ENCODE measurements around the gene PTPRN2. TPM values are rescaled to one million over a fixed set of nuclear protein-coding genes. Genes with fewer than 3 reads are reported as not detected.

PTPRN2 gene
- total and polyA plus RNA-seq, 2 of the 8 experiments (the other 6 are each of a cell fraction or from before 2014, with no cell fraction given), result 2.6 to 4.5 TPM

DNA sequence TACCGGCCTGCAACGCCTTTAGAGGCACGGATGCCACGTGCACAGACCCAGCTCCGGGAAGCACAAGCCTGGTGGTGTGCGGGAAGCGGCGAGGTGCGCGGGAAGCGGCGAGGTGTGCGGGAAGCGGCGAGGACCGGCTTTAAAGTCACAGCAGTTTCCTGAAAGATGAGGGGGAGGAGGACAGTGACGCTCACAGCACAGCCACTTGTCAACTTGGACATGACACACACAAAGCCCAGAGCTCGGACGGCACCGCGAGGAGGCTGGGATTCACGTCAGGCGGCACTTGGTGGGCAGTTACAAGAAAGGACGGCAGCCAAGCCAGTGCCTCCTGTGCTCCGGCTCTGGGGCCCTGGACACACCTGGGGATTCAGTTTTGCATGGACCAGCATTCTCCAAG lies 724.9 kb downstream of the PTPRN2 start (continued):
- TF ChIP-seq, protein P1, sequence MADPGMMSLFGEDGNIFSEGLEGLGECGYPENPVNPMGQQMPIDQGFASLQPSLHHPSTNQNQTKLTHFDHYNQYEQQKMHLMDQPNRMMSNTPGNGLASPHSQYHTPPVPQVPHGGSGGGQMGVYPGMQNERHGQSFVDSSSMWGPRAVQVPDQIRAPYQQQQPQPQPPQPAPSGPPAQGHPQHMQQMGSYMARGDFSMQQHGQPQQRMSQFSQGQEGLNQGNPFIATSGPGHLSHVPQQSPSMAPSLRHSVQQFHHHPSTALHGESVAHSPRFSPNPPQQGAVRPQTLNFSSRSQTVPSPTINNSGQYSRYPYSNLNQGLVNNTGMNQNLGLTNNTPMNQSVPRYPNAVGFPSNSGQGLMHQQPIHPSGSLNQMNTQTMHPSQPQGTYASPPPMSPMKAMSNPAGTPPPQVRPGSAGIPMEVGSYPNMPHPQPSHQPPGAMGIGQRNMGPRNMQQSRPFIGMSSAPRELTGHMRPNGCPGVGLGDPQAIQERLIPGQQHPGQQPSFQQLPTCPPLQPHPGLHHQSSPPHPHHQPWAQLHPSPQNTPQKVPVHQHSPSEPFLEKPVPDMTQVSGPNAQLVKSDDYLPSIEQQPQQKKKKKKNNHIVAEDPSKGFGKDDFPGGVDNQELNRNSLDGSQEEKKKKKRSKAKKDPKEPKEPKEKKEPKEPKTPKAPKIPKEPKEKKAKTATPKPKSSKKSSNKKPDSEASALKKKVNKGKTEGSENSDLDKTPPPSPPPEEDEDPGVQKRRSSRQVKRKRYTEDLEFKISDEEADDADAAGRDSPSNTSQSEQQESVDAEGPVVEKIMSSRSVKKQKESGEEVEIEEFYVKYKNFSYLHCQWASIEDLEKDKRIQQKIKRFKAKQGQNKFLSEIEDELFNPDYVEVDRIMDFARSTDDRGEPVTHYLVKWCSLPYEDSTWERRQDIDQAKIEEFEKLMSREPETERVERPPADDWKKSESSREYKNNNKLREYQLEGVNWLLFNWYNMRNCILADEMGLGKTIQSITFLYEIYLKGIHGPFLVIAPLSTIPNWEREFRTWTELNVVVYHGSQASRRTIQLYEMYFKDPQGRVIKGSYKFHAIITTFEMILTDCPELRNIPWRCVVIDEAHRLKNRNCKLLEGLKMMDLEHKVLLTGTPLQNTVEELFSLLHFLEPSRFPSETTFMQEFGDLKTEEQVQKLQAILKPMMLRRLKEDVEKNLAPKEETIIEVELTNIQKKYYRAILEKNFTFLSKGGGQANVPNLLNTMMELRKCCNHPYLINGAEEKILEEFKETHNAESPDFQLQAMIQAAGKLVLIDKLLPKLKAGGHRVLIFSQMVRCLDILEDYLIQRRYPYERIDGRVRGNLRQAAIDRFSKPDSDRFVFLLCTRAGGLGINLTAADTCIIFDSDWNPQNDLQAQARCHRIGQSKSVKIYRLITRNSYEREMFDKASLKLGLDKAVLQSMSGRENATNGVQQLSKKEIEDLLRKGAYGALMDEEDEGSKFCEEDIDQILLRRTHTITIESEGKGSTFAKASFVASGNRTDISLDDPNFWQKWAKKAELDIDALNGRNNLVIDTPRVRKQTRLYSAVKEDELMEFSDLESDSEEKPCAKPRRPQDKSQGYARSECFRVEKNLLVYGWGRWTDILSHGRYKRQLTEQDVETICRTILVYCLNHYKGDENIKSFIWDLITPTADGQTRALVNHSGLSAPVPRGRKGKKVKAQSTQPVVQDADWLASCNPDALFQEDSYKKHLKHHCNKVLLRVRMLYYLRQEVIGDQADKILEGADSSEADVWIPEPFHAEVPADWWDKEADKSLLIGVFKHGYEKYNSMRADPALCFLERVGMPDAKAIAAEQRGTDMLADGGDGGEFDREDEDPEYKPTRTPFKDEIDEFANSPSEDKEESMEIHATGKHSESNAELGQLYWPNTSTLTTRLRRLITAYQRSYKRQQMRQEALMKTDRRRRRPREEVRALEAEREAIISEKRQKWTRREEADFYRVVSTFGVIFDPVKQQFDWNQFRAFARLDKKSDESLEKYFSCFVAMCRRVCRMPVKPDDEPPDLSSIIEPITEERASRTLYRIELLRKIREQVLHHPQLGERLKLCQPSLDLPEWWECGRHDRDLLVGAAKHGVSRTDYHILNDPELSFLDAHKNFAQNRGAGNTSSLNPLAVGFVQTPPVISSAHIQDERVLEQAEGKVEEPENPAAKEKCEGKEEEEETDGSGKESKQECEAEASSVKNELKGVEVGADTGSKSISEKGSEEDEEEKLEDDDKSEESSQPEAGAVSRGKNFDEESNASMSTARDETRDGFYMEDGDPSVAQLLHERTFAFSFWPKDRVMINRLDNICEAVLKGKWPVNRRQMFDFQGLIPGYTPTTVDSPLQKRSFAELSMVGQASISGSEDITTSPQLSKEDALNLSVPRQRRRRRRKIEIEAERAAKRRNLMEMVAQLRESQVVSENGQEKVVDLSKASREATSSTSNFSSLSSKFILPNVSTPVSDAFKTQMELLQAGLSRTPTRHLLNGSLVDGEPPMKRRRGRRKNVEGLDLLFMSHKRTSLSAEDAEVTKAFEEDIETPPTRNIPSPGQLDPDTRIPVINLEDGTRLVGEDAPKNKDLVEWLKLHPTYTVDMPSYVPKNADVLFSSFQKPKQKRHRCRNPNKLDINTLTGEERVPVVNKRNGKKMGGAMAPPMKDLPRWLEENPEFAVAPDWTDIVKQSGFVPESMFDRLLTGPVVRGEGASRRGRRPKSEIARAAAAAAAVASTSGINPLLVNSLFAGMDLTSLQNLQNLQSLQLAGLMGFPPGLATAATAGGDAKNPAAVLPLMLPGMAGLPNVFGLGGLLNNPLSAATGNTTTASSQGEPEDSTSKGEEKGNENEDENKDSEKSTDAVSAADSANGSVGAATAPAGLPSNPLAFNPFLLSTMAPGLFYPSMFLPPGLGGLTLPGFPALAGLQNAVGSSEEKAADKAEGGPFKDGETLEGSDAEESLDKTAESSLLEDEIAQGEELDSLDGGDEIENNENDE (IDR thresholded peaks at IDR 0.05; ENCODE audit: insufficient replicate concordance, low read length), result no peak
- TF ChIP-seq POU5F1 (IDR thresholded peaks at IDR 0.05; ENCODE audit: low read depth, low read length) (no peak), TBP (IDR thresholded peaks at IDR 0.05; ENCODE audit: low read depth, low read length) (no peak)

Data from H1 (cell line).